ENCODE measurements around the gene GPBP1L1. TPM values are rescaled to one million over a fixed set of nuclear protein-coding genes. Genes with fewer than 3 reads are reported as not detected.
"Not testable (repeated sequence)": the region's sequence is repeated elsewhere in the genome, so short reads cannot be mapped to it uniquely, and the experiment has no call there.

Gene GPBP1L1
- total RNA-seq = 99.3 and 109 TPM in 2 replicates

GRCh38 chr1:45686288-45687013 is at the start of gene GPBP1L1:
Gene GPBP1L1 (minus strand): TSS chr1:45686533. CDS start chr1:45659087, 27,446 bp downstream.
- peaks cover 11% of the 10 kb centered on the region for H3K36me3 Mint-ChIP-seq (ENCODE audit: low read depth)
- DNase-seq (ENCODE audit: low spot score) = peak; percentile 96
- no peaks in the 10 kb centered on the region for H3K9me3 Mint-ChIP-seq
- intact Hi-C loops (cut with micrococcal nuclease) = loop anchor here (1.0 to 10.0 kb wide), 23 partner anchors 32 to 1054 kb away; partner anchors contain the start of genes ARMH1, CCDC163, EIF2B3 and IPP
- peaks cover 31% of the 10 kb centered on the region for H3K4me1 Mint-ChIP-seq (ENCODE audit: low read depth)
- H3K27me3 Mint-ChIP-seq (ENCODE audit: insufficient read depth) = no peaks in the 10 kb centered on the region
- H3K27ac Mint-ChIP-seq = peak within 1 kb of the TSS; percentile 99
- H3K4me3 Mint-ChIP-seq = peak within 1 kb of the TSS; percentile 99

GRCh38 chr1:45730780-45731319 is 44.5 kb upstream of the GPBP1L1 start:
- no peak overlapping the region for H3K27ac Mint-ChIP-seq
- no peak overlapping the region for H3K4me3 Mint-ChIP-seq
- H3K36me3 Mint-ChIP-seq (ENCODE audit: low read depth) = peaks cover 2% of the 10 kb centered on the region
- H3K4me1 Mint-ChIP-seq (ENCODE audit: low read depth) = peaks cover 5% of the 10 kb centered on the region
- DNase-seq (ENCODE audit: low spot score) = no peak
- no peaks in the 10 kb centered on the region for H3K27me3 Mint-ChIP-seq (ENCODE audit: insufficient read depth)
- intact Hi-C loops (cut with micrococcal nuclease) = no loop called here
- H3K9me3 Mint-ChIP-seq = no peaks in the 10 kb centered on the region

GRCh38 chr1:45730075-45730779 is 43.9 kb upstream of the GPBP1L1 start:
- H3K36me3 Mint-ChIP-seq (ENCODE audit: low read depth) = peaks cover 2% of the 10 kb centered on the region
- H3K27ac Mint-ChIP-seq = no peak overlapping the region
- no peaks in the 10 kb centered on the region for H3K27me3 Mint-ChIP-seq (ENCODE audit: insufficient read depth)
- intact Hi-C loops (cut with micrococcal nuclease) = no loop called here
- DNase-seq (ENCODE audit: low spot score) = no peak
- H3K4me1 Mint-ChIP-seq (ENCODE audit: low read depth) = peaks cover 5% of the 10 kb centered on the region
- no peaks in the 10 kb centered on the region for H3K9me3 Mint-ChIP-seq
- no peak overlapping the region for H3K4me3 Mint-ChIP-seq

- H3K27ac Mint-ChIP-seq; H3K36me3 Mint-ChIP-seq (ENCODE audit: low read depth); H3K4me1 Mint-ChIP-seq (ENCODE audit: low read depth); H3K4me3 Mint-ChIP-seq; H3K9me3 Mint-ChIP-seq; H3K27me3 Mint-ChIP-seq (ENCODE audit: insufficient read depth); intact Hi-C loops (cut with micrococcal nuclease); DNase-seq (ENCODE audit: low spot score): not testable (repeated sequence)
Observed at GRCh38 chr1:45726007-45726406, 39.7 kb upstream of the GPBP1L1 start.

- DNase-seq (ENCODE audit: low spot score) = no peak
- no peak overlapping the region for H3K4me3 Mint-ChIP-seq
- H3K27me3 Mint-ChIP-seq (ENCODE audit: insufficient read depth) = no peaks in the 10 kb centered on the region
- H3K36me3 Mint-ChIP-seq (ENCODE audit: low read depth) = no peaks in the 10 kb centered on the region
- H3K27ac Mint-ChIP-seq = no peak overlapping the region
- no peaks in the 10 kb centered on the region for H3K4me1 Mint-ChIP-seq (ENCODE audit: low read depth)
- intact Hi-C loops (cut with micrococcal nuclease) = no loop called here
- H3K9me3 Mint-ChIP-seq = no peaks in the 10 kb centered on the region
Observed at GRCh38 chr1:45723248-45723930, 37.1 kb upstream of the GPBP1L1 start.

GRCh38 chr1:45722809-45723208 is 36.5 kb upstream of the GPBP1L1 start:
- no peak for DNase-seq (ENCODE audit: low spot score)
- no peaks in the 10 kb centered on the region for H3K9me3 Mint-ChIP-seq
- no peaks in the 10 kb centered on the region for H3K36me3 Mint-ChIP-seq (ENCODE audit: low read depth)
- H3K4me3 Mint-ChIP-seq = no peak overlapping the region
- H3K27me3 Mint-ChIP-seq (ENCODE audit: insufficient read depth) = no peaks in the 10 kb centered on the region
- intact Hi-C loops (cut with micrococcal nuclease) = no loop called here
- H3K4me1 Mint-ChIP-seq (ENCODE audit: low read depth) = no peaks in the 10 kb centered on the region
- H3K27ac Mint-ChIP-seq = no peak overlapping the region

- Mint-ChIP-seq H3K4me1 (ENCODE audit: low read depth) (no peaks in the 10 kb centered on the region), H3K36me3 (ENCODE audit: low read depth) (no peaks in the 10 kb centered on the region), H3K9me3 (no peaks in the 10 kb centered on the region), H3K27ac (no peak overlapping the region), H3K4me3 (no peak overlapping the region), H3K27me3 (ENCODE audit: insufficient read depth) (no peaks in the 10 kb centered on the region)
- intact Hi-C loops (cut with micrococcal nuclease) = no loop called here
- DNase-seq (ENCODE audit: low spot score) = no peak
Observed at GRCh38 chr1:45721207-45721606, 34.9 kb upstream of the GPBP1L1 start.

GRCh38 chr1:45718289-45718688 is 32.0 kb upstream of the GPBP1L1 start:
- Mint-ChIP-seq H3K36me3 (ENCODE audit: low read depth) (peaks cover 3% of the 10 kb centered on the region), H3K27ac (no peak overlapping the region), H3K9me3 (no peaks in the 10 kb centered on the region), H3K27me3 (ENCODE audit: insufficient read depth) (no peaks in the 10 kb centered on the region), H3K4me1 (ENCODE audit: low read depth) (no peaks in the 10 kb centered on the region), H3K4me3 (no peak overlapping the region)
- no peak for DNase-seq (ENCODE audit: low spot score)
- intact Hi-C loops (cut with micrococcal nuclease) = no loop called here

- H3K27me3 Mint-ChIP-seq (ENCODE audit: insufficient read depth); H3K4me1 Mint-ChIP-seq (ENCODE audit: low read depth); H3K36me3 Mint-ChIP-seq (ENCODE audit: low read depth); H3K27ac Mint-ChIP-seq; H3K4me3 Mint-ChIP-seq; DNase-seq (ENCODE audit: low spot score); intact Hi-C loops (cut with micrococcal nuclease); H3K9me3 Mint-ChIP-seq: not testable (repeated sequence)
Observed at GRCh38 chr1:45717386-45717785, 31.1 kb upstream of the GPBP1L1 start.

- no peak overlapping the region for H3K4me3 Mint-ChIP-seq
- H3K4me1 Mint-ChIP-seq (ENCODE audit: low read depth) = no peaks in the 10 kb centered on the region
- H3K9me3 Mint-ChIP-seq = no peaks in the 10 kb centered on the region
- no peaks in the 10 kb centered on the region for H3K27me3 Mint-ChIP-seq (ENCODE audit: insufficient read depth)
- H3K36me3 Mint-ChIP-seq (ENCODE audit: low read depth) = peaks cover 4% of the 10 kb centered on the region
- no peak for DNase-seq (ENCODE audit: low spot score)
- H3K27ac Mint-ChIP-seq = no peak overlapping the region
- intact Hi-C loops (cut with micrococcal nuclease) = no loop called here
Observed at GRCh38 chr1:45716700-45717099, 30.4 kb upstream of the GPBP1L1 start.

- no peaks in the 10 kb centered on the region for H3K27me3 Mint-ChIP-seq (ENCODE audit: insufficient read depth)
- peaks cover 6% of the 10 kb centered on the region for H3K36me3 Mint-ChIP-seq (ENCODE audit: low read depth)
- no peak overlapping the region for H3K4me3 Mint-ChIP-seq
- intact Hi-C loops (cut with micrococcal nuclease) = no loop called here
- H3K4me1 Mint-ChIP-seq (ENCODE audit: low read depth) = no peaks in the 10 kb centered on the region
- DNase-seq (ENCODE audit: low spot score) = no peak
- no peaks in the 10 kb centered on the region for H3K9me3 Mint-ChIP-seq
- no peak overlapping the region for H3K27ac Mint-ChIP-seq
Observed at GRCh38 chr1:45713711-45714110, 27.4 kb upstream of the GPBP1L1 start.

GRCh38 chr1:45704637-45705036 is 18.3 kb upstream of the GPBP1L1 start:
- no peak for DNase-seq (ENCODE audit: low spot score)
- intact Hi-C loops (cut with micrococcal nuclease) = no loop called here
- H3K27ac Mint-ChIP-seq = no peak overlapping the region
- peaks cover 10% of the 10 kb centered on the region for H3K9me3 Mint-ChIP-seq
- H3K4me1 Mint-ChIP-seq (ENCODE audit: low read depth) = no peaks in the 10 kb centered on the region
- H3K27me3 Mint-ChIP-seq (ENCODE audit: insufficient read depth) = no peaks in the 10 kb centered on the region
- H3K4me3 Mint-ChIP-seq = no peak overlapping the region
- peaks cover 16% of the 10 kb centered on the region for H3K36me3 Mint-ChIP-seq (ENCODE audit: low read depth)

GRCh38 chr1:45694823-45695222 is 8.5 kb upstream of the GPBP1L1 start:
- Mint-ChIP-seq H3K4me1 (ENCODE audit: low read depth) (no peaks in the 10 kb centered on the region), H3K4me3 (no peak overlapping the region), H3K27me3 (ENCODE audit: insufficient read depth) (no peaks in the 10 kb centered on the region), H3K27ac (no peak overlapping the region), H3K36me3 (ENCODE audit: low read depth) (peaks cover 19% of the 10 kb centered on the region), H3K9me3 (no peaks in the 10 kb centered on the region)
- intact Hi-C loops (cut with micrococcal nuclease) = no loop called here
- DNase-seq (ENCODE audit: low spot score) = no peak
